Mesothelial cell of epicardium (in vitro differentiated cells): ENCODE results near the gene TP73. TPM values are rescaled to one million over a fixed set of nuclear protein-coding genes. Genes with fewer than 3 reads are reported as not detected.
A peak's percentile ranks its signal among the peaks of the same experiment; 100 is the strongest.

Source experiments
- DNase-seq, 2 experiments: peaks; one replicate each; pipeline ENCODE4 v3.0.0; 2021; ENCODE audit warnings: low spot score in 2 of 2; ENCODE audit not compliant: unreplicated experiment in 2 of 2
- H3K27ac Mint-ChIP-seq: 2 replicates; pipeline ENCODE4 v1.8.0; 2021; ENCODE audit warnings: mixed read lengths
- H3K27me3 Mint-ChIP-seq: 2 replicates; pipeline ENCODE4 v1.8.0; 2021; ENCODE audit warnings: low read depth, mixed read lengths
- H3K36me3 Mint-ChIP-seq: 2 replicates; pipeline ENCODE4 v1.8.0; 2021; ENCODE audit warnings: mixed read lengths
- H3K4me1 Mint-ChIP-seq: 2 replicates; pipeline ENCODE4 v1.8.0; 2021; ENCODE audit warnings: mixed read lengths
- H3K4me3 Mint-ChIP-seq: 2 replicates; pipeline ENCODE4 v1.8.0; 2021; ENCODE audit warnings: mild to moderate bottlenecking, moderate library complexity, mixed read lengths
- H3K9me3 Mint-ChIP-seq: 2 replicates; pipeline ENCODE4 v1.8.0; 2021; ENCODE audit warnings: mixed read lengths
- total RNA-seq: library from RNA; stranded (reverse); gene quantifications from 3 replicates; pipeline ENCODE4 v1.2.1, GENCODE V29; 2021
- TF ChIP-seq, protein P1 (sequence below): fragments of 200-600 bp; sonication (generic); IDR thresholded peaks from one replicate; pipeline ENCODE4 v1.5.0; 2021; ENCODE audit warnings: antibody characterized with exemption; ENCODE audit not compliant: unreplicated experiment

Gene TP73
- total RNA-seq, 1 donor from 2014 or later, result 1.4 TPM

DNA sequence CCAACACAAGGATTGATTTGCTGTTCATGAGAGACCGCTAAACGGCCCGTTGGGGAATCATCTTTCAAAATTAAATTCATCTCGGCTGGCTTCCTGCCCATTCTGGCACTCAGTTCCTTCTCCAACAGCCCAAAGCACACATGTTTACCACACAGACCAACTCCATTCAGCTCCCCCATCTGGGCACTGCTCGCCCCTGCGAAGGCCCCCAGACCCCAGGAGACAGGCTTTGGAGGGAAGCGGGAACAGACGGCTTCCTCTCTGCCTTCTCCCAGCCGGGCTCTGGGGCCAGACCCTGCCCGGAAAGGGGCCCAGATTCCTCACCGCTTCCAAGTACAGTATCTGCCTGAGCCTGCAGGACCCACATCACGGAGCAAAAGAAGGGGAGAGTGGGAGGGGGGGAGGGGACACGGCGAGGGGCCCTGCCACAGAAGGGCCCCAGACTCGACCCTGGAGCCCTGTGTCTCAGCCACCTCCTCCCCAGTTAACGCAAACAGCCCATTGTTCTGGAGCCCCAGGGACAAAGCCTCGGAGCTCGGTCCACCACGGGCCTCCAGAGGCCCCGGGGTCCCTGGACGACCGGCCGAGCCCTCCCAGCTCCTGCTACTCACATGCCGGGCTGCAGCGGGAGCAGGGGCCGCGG lies 41.7 kb upstream of the TP73 start:
- no peaks in the 10 kb centered on the region for H3K27me3 Mint-ChIP-seq
- DNase-seq, result peak in 1 of 2 experiments; percentile 73
- peaks cover 65% of the 10 kb centered on the region for H3K4me1 Mint-ChIP-seq
- no peaks in the 10 kb centered on the region for H3K36me3 Mint-ChIP-seq
- peak overlapping the region; percentile 92 for H3K4me3 Mint-ChIP-seq
- peak overlapping the region; percentile 97 for H3K27ac Mint-ChIP-seq
- TF ChIP-seq, protein P1, sequence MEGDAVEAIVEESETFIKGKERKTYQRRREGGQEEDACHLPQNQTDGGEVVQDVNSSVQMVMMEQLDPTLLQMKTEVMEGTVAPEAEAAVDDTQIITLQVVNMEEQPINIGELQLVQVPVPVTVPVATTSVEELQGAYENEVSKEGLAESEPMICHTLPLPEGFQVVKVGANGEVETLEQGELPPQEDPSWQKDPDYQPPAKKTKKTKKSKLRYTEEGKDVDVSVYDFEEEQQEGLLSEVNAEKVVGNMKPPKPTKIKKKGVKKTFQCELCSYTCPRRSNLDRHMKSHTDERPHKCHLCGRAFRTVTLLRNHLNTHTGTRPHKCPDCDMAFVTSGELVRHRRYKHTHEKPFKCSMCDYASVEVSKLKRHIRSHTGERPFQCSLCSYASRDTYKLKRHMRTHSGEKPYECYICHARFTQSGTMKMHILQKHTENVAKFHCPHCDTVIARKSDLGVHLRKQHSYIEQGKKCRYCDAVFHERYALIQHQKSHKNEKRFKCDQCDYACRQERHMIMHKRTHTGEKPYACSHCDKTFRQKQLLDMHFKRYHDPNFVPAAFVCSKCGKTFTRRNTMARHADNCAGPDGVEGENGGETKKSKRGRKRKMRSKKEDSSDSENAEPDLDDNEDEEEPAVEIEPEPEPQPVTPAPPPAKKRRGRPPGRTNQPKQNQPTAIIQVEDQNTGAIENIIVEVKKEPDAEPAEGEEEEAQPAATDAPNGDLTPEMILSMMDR, result no peak
- H3K9me3 Mint-ChIP-seq, result no peaks in the 10 kb centered on the region

DNA sequence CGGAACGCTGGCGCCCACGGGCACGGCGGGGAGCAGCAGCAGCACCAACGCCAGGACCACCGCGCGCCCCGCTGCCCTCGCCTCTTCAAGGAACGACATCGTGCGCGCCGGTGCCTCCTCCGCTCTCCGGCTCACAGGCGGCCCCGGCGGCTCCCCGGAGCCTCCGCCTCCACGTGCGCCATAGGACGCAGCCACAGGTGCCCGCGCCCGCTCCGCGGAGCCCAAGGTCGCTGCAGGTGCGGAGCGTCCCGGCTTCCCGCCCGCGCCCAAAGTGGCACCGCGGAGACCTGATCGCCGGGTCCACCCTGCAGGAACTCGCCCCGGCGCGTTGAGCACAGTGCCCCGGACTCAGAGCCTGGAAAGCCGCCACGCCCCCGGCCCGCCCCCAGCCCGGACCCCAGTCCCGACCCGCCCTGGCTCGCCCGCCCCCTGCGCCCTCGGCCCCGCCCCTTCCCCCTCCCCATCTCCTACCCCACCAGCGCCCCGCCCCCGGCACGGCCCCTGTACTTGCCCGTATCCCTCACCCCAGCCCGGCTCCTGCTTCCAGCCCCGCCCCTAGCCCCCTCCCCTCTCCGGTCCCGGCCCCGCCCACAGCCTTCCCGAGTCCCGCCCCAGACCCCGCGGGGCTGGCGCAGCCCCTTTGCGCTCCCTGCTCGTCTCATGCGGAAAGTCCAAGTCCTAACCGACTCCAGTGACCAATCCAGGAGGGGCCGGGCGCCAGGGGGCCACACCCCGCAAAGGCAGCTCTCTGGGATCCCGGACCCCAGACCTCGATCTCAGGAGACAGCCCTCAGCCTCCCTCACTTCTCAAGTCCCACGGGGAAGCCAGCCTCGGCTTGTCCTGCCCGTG lies 40.9 kb upstream of the TP73 start, which contains the start of gene MEGF6:
Gene MEGF6, minus strand, starts transcription at position 339 of the 850 bp plus-strand sequence. Its CDS starts 240 bp downstream, at position 99.
- H3K4me3 Mint-ChIP-seq, result peak within 1 kb of the TSS; percentile 92
- TF ChIP-seq, protein P1, result no peak
- peak within 1 kb of the TSS; percentile 97 for H3K27ac Mint-ChIP-seq
- H3K27me3 Mint-ChIP-seq, result no peaks in the 10 kb centered on the region
- DNase-seq, result peak; percentile 94 to 98
- H3K9me3 Mint-ChIP-seq, result no peaks in the 10 kb centered on the region
- H3K36me3 Mint-ChIP-seq, result no peaks in the 10 kb centered on the region
- H3K4me1 Mint-ChIP-seq, result peaks cover 72% of the 10 kb centered on the region

DNA sequence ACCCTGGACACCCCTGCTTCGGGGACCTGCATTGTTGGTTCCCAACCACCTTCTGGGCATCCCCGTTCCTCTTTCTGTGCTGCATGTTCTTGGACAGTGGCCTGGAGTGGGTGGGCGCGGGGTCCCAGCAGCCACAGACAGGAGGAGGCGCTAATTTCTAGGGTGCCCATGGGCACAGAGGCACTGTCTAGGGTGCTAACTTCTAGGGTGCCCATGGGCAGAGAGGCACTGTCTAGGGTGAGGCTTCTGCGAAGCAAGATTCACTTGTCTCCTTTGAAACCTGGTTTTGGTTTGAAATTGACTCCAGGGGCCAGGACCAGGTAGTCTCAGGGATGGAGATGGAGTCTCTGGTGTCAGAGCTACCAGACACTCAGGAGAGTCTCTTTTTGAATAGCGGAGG lies 40.2 kb upstream of the TP73 start:
- Mint-ChIP-seq H3K27me3 (no peaks in the 10 kb centered on the region), H3K4me1 (peaks cover 72% of the 10 kb centered on the region), H3K9me3 (no peaks in the 10 kb centered on the region), H3K27ac (peak overlapping the region; percentile 92), H3K4me3 (peak overlapping the region; percentile 68), H3K36me3 (no peaks in the 10 kb centered on the region)
- no peak for DNase-seq
- TF ChIP-seq, protein P1, result no peak

DNA sequence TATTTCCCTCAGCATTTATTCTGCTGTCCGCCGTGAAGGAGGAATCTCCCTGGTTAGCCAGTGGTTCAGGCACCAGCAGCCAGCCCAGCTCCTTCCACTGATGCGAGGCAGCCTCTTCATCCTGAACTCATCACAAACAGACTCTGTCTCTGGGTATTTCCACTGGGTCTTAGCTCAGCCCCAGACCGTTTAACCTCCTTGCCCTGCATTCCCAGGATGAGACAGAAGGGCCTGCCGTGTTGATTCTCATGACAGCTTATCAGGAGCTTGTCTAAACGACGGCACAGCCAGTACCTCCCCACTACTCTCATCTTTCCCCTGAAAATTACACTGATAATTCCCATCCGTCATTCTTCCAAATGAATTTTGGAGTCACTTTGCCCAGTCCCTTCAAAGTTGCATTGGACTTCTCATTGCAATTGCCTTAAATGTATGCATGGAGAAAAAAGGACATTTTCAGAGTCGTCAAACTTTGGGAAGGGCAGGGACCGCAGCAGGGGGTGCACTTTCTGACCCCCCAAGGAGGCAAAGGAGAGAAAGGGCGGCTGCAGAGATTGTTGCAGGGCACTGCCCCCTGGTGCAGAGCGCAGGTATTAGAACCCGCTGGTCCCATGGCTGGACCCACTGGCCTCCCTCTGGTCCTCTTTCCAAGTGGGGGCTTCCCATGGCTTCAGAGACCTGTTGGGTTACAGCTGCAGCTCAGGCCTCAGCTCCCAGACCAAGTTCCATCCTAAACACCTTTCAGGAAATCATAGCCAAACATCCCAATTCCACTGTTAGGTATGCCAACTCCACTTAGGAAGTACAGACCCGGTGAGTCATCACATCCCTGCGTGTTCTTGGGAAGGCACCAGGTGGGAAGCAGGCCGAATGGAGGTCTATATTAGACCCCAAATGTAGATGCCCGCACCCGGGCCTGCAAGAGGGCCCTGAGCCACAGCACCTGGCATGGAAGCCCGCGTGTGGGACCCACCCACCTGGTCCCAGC lies 37.3 kb upstream of the TP73 start:
- peak overlapping the region; percentile 99 for H3K27ac Mint-ChIP-seq
- TF ChIP-seq, protein P1, result peak; percentile 57
- DNase-seq, result no peak

DNA sequence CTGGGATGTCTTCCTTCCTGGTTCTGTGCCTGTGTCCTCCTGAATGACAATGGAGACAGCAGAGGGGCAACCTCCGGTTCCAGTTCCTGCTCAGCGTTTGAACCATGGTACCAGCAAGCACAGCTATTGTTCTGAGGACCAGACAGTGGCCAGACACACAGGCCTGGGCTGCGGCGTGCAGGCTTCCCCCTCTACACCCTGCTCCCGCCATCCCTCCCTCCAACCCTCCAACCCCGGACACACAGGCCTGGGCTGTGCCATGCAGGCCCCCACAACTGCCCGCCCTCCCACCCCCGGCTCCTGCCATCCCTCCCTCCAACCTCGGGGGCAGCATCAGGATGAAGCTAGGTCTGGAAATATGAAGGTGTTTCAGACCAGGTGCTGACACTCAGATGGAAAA lies 35.5 kb upstream of the TP73 start:
- Mint-ChIP-seq H3K4me3 (no peak overlapping the region), H3K27ac (no peak overlapping the region), H3K4me1 (peaks cover 59% of the 10 kb centered on the region), H3K27me3 (peaks cover 4% of the 10 kb centered on the region), H3K9me3 (no peaks in the 10 kb centered on the region), H3K36me3 (no peaks in the 10 kb centered on the region)
- TF ChIP-seq, protein P1, result no peak
- no peak for DNase-seq

More for the DNA sequence above, 37.3 kb upstream of the TP73 start:
- H3K36me3 Mint-ChIP-seq, result no peaks in the 10 kb centered on the region
- H3K4me3 Mint-ChIP-seq, result peak overlapping the region; percentile 2
- peaks cover 4% of the 10 kb centered on the region for H3K27me3 Mint-ChIP-seq
- H3K4me1 Mint-ChIP-seq, result peaks cover 67% of the 10 kb centered on the region
- no peaks in the 10 kb centered on the region for H3K9me3 Mint-ChIP-seq
